ENCODE data around the gene ALKBH5.

ALKBH5 gene

GRCh38 chr17:18183334-18184142 is at the start of gene ALKBH5:
Gene ALKBH5 (plus strand): TSS chr17:18183828. CDS start chr17:18184244, 416 bp downstream.
- peak; percentile 93 to 97 (median 94) for DNase-seq (ENCODE audit: low read depth in 3 of 3)

GRCh38 chr17:18136357-18136756 is 47.3 kb upstream of the ALKBH5 start:
- DNase-seq (ENCODE audit: low read depth in 3 of 3) = no peak

- DNase-seq (ENCODE audit: low read depth in 3 of 3) = no peak
These were observed 45.4 kb upstream of the ALKBH5 start for GRCh38 chr17:18138065-18138749.

- no peak for DNase-seq (ENCODE audit: low read depth in 3 of 3)
These were observed 44.5 kb upstream of the ALKBH5 start for GRCh38 chr17:18139092-18139491.

DNA sequence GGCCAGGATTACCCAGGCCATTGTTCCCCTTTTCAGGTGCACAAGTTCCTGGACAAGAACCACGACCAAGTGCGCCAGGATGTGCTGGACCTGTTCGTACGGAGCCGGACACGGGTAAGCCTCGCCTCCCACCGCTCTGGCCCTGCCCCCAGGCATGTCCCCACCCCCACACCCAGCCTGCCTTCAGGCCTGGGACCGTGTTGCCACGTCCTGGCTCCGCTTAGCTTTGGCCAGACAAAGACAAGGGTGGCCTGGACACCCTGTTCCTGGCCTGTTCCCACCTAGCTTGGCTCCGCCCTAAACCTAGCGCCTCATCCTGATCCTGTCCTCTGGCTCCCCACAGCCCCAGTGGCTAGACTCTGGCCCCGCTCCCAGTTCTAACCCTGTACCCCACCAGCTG is 44.1 kb upstream of the ALKBH5 start:
- no peak for DNase-seq (ENCODE audit: low read depth in 3 of 3)

DNA sequence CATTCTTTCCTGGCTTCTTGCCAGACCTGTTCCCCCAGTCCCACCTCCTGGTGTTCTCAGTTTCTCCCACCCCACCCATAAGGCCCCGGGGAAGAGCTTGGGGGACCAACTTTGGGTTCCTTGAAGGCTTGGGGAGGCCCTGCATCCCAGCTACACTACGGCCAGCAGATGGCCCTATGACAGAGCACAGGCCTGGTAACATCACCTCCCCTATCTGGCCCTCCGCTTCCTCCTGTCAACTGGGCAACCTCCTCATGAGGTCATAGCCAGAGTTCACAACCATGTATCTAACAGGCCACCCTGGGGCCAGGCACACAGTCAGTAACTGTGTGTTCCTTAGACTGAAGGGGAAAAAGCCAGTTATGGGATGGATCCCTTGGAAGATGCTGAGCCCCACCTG is 43.7 kb upstream of the ALKBH5 start:
- no peak for DNase-seq (ENCODE audit: low read depth in 3 of 3)

- DNase-seq (ENCODE audit: low read depth in 3 of 3) = no peak
These were observed 43.0 kb upstream of the ALKBH5 start for GRCh38 chr17:18140648-18141047.

GRCh38 chr17:18141210-18141803 is 42.3 kb upstream of the ALKBH5 start:
- no peak for DNase-seq (ENCODE audit: low read depth in 3 of 3)

GRCh38 chr17:18142417-18142816 is 41.2 kb upstream of the ALKBH5 start:
- DNase-seq (ENCODE audit: low read depth in 3 of 3) = no peak

DNA sequence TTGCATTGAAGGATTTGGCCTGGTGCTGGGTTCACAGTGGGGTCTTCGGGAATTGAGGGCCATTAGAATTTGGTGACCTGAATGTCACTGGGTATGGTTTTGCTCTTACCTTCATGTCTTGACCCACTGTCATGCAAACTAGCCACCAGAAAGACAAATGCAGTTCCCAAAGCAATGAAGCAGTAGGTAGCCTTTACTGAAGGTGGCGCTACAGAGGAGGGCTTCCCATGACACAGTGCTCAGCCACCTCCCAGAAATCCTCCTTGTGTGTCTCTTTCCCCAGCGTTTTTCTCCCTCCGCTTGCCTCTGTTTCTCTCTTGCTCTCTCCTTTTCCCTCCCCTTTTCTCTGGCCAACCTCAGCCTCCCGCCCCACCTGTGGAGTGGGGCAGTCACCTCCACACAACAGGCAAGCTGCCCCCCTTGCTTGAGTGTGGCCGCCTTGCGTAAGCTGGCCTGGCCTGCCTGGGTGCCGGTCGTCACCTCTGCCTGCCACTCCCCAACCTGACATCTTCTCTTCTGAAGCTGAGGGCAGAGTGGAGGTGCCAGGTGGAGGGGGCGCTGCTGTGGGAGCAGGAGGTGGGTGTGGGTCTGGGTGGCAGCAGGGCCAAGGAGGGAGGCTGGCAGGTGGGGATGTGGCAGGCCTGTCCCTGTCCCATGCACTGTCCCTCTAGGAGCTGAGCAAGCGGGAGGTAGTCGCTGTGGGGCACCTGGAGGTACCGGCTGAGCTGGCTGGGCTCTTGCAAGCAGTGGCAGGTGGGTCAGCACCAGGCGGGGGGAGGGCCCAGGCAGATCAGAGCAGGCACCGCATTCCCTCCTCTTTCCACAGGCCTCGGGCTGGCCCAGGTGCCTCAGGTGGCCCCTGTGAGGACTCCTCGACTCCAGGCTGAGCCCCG is 40.3 kb upstream of the ALKBH5 start:
- DNase-seq (ENCODE audit: low read depth in 3 of 3) = no peak

- DNase-seq (ENCODE audit: low read depth in 3 of 3) = no peak
These were observed 39.4 kb upstream of the ALKBH5 start for GRCh38 chr17:18144261-18144660.

- DNase-seq (ENCODE audit: low read depth in 3 of 3) = no peak
These were observed 38.8 kb upstream of the ALKBH5 start for GRCh38 chr17:18144855-18145254.

DNA sequence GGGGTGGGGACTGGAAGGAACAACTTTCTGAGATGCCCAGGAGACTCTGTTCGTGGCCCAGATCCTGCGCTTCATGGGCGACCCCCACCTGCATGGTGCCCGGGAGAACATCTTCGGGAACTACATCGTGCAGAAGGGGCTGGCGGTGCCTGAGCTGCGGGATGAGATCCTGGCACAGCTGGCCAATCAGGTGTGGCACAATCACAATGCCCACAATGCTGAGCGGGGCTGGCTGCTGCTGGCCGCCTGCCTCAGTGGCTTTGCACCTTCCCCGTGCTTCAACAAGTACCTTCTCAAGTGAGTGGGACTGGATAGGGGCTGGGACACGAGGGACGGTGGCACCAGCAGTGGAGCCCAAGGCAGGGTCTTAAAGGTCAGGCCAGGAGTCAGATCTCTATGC is 37.8 kb upstream of the ALKBH5 start:
- no peak for DNase-seq (ENCODE audit: low read depth in 3 of 3)

GRCh38 chr17:18146259-18146658 is 37.4 kb upstream of the ALKBH5 start:
- DNase-seq (ENCODE audit: low read depth in 3 of 3) = no peak

GRCh38 chr17:18146980-18147379 is 36.6 kb upstream of the ALKBH5 start:
- DNase-seq (ENCODE audit: low read depth in 3 of 3) = no peak

DNA sequence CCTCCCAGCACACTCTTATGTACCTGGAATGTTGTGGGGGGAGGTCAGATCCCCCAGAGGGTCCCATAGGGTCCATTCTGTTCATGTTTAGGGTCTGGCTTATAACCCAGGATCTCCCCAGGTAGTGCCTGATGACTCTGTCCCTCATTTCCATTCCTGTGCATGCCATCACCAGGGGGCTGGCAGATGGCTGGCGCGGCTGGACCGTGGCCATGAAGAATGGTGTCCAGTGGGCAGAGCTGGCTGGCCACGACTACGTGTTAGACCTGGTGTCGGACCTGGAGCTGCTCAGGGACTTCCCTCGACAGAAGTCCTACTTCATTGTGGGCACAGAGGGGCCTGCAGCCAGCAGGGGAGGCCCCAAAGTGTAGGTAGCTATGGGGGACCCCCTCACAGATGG is 35.0 kb upstream of the ALKBH5 start:
- no peak for DNase-seq (ENCODE audit: low read depth in 3 of 3)

DNA sequence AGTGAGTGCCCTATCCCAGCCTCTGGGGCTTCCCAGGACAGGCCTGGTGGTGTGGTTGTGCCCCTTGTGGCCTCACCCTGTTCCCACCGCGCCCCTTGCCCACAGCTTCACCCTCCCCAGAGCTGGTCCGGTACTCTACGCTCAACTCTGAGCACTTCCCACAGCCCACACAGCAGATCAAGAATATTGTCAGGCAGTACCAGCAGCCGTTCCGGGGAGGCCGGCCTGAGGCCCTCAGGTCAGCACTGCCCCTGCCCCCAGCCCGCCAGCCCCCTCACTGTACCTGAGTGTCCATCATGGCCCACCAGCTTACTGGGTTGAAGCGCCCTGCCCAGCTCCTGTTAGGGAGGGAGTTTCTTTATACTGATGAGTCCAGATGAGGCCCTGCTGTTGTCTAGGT is 32.3 kb upstream of the ALKBH5 start:
- DNase-seq (ENCODE audit: low read depth in 3 of 3) = no peak

DNA sequence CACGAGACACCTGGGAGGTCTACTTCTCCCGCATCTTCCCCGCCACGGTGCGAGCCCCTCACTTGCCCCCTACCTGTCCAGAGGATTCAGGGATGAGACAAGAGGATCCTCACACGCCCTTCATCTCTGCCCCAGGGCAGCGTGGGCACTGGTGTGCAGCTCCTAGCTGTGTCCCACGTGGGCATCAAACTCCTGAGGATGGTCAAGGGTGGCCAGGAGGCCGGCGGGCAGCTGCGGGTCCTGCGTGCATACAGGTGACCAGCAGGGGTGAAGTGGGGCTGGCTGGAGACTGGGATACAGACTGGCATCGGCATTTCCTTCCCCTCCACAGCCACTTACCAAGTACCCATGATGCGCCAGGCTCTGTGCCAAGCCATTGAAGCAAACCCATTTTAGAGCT is 28.4 kb upstream of the ALKBH5 start:
- DNase-seq (ENCODE audit: low read depth in 3 of 3) = no peak

DNA sequence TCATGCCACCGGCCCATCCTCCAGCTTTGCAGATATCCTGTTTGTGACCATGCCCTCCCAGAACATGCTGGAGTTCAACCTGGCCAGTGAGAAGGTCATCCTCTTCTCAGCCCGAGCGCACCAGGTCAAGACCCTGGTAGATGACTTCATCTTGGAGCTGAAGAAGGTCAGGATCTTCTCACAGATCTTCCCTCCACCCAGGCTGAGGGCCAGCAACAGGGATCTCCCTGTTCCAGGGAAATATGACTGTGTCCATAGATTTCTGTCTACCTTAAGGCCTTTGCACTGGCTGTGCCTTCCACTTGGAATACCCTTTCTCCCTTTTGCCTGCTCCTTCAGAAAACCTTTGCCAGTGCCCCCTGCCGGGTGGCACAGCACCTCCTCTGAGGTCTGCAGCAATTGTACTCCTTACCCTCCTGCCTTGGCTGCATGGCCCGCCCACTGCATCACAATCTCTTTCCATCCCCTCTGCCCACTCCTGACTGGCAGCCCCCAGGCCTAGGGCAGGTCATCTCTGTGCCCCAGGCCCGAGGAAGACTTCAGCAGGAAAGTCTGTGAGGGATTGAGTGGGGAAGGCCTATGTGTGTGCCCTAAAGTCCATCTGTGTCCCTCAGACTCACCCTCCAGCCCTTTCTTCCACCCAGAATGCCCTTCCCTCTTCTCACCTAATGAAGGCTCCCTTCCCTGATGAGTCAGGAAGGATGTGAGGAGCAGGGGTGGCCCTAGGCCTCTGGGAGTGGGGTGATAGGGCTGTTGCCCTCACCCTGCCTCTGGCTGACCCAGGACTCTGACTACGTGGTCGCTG is 27.3 kb upstream of the ALKBH5 start:
- DNase-seq (ENCODE audit: low read depth in 3 of 3) = no peak

- DNase-seq (ENCODE audit: low read depth in 3 of 3) = no peak
These were observed 26.7 kb upstream of the ALKBH5 start for GRCh38 chr17:18156976-18157280.

DNA sequence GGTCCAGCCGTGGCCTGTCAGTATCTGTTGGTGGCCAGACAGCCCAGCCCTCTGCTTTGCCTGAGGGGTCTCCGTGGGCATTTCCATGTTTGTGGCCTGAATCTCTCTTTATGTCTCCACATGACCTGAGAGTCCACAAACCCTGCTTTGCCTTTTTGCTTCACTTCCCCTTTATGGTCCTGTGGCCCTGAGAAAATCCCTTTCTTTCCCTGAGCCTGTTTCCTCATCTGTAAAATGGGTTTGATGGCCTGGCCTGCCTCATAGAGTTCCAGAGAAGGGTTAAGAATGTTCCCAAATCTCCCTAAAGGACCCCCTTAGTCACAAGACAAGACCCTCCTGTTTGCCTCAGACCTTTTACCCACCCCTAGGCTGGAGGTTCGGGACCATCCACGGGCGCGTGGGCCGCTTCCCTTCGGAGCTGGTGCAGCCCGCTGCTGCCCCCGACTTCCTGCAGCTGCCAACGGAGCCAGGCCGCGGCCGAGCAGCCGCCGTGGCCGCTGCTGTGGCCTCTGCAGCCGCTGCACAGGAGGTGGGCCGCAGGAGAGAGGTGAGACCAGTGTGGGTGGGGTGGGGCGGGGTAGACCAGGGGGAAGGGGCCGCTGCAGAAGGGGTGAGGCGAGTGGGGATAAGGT is 26.2 kb upstream of the ALKBH5 start:
- DNase-seq (ENCODE audit: low read depth in 3 of 3) = no peak

Measured in stimulated activated CD4-positive, alpha-beta T cell treated with anti-CD3 and anti-CD28 coated beads, TNF-alpha, amount 100 ng/mL, for 4 hours (primary cell).